GM06990 (cell line): ENCODE measurements around the gene HADHB.
"Not testable (repeated sequence)": the region's sequence is repeated elsewhere in the genome, so short reads cannot be mapped to it uniquely, and the experiment has no call there.

Experiments used
- DNase-seq: peaks from one replicate; pipeline ENCODE4 v3.0.0-alpha.2; 2011; ENCODE audit not compliant: insufficient read length; ENCODE audit errors: extremely low read depth
- H3K27me3 ChIP-seq: replicated peaks from 2 replicates; pipeline ENCODE4 v1.6.0; 2011; ENCODE audit warnings: low read length; ENCODE audit not compliant: control insufficient read depth, insufficient read depth
- H3K36me3 ChIP-seq: 2 replicates; pipeline ENCODE4 v1.5.1; 2011; ENCODE audit warnings: low read length; ENCODE audit not compliant: control insufficient read depth, insufficient read depth
- H3K4me3 ChIP-seq: replicated peaks from 2 replicates; pipeline ENCODE4 v1.5.1; 2011; ENCODE audit warnings: low read depth, mild to moderate bottlenecking, control low read depth, low read length
- CTCF ChIP-seq: IDR thresholded peaks from 2 replicates; pipeline ENCODE4 v1.5.1; 2011; ENCODE audit warnings: low read length, control low read depth, mild to moderate bottlenecking, inconsistent platforms; ENCODE audit not compliant: insufficient read depth, poor library complexity, severe bottlenecking

The HADHB gene

GRCh38 chr2:26246818-26247217 is 2.1 kb downstream of the HADHB start:
- H3K4me3 ChIP-seq: peak overlapping the region; percentile 97

GRCh38 chr2:26249625-26250024 is 4.9 kb downstream of the HADHB start:
- Histone ChIP-seq H3K4me3 (no peak overlapping the region), H3K36me3 (no peaks in the 10 kb centered on the region; the same call in 1 of the 2 replicates), H3K27me3 (no peaks in the 10 kb centered on the region)
- no peak for TF ChIP-seq CTCF
- no peak for DNase-seq

More at GRCh38 chr2:26246818-26247217, 2.1 kb downstream of the HADHB start:
- Histone ChIP-seq H3K36me3 (no peaks in the 10 kb centered on the region; the same call in 1 of the 2 replicates), H3K27me3 (no peaks in the 10 kb centered on the region)
- no peak for TF ChIP-seq CTCF
- no peak for DNase-seq

- DNase-seq: no peak
- no peak for TF ChIP-seq CTCF
- no peak overlapping the region for H3K4me3 ChIP-seq
- no peaks in the 10 kb centered on the region; the same call in 1 of the 2 replicates for H3K36me3 ChIP-seq
- H3K27me3 ChIP-seq: no peaks in the 10 kb centered on the region
Measured at GRCh38 chr2:26251893-26252292, 7.2 kb downstream of the HADHB start.

- H3K27me3 ChIP-seq: no peaks in the 10 kb centered on the region
- peaks cover 3% of the 10 kb centered on the region for H3K36me3 ChIP-seq
- H3K4me3 ChIP-seq: no peak overlapping the region
- TF ChIP-seq CTCF: no peak
- DNase-seq: no peak
Measured at GRCh38 chr2:26255759-26256384, 11.1 kb downstream of the HADHB start.

- not testable (repeated sequence) for H3K36me3 ChIP-seq, DNase-seq, H3K27me3 ChIP-seq, H3K4me3 ChIP-seq
Measured at GRCh38 chr2:26258836-26259235, 14.1 kb downstream of the HADHB start.

GRCh38 chr2:26268213-26268612 is 23.5 kb downstream of the HADHB start:
- DNase-seq: no peak

GRCh38 chr2:26268670-26269385 is 24.1 kb downstream of the HADHB start:
- DNase-seq, H3K27me3 ChIP-seq, H3K36me3 ChIP-seq, H3K4me3 ChIP-seq: not testable (repeated sequence)

More at GRCh38 chr2:26268213-26268612, 23.5 kb downstream of the HADHB start:
- Histone ChIP-seq H3K27me3 (no peaks in the 10 kb centered on the region), H3K36me3 (peaks cover 4% of the 10 kb centered on the region), H3K4me3 (no peak overlapping the region)
- TF ChIP-seq CTCF: no peak
